HG02763 (cell line): ENCODE data around the gene TWIST2.

Experiments
- ATAC-seq: cut with Tn5 transposase; IDR thresholded peaks from one replicate; pipeline ENCODE4 v1.9.1; 2021; ENCODE audit warnings: mild to moderate bottlenecking, moderate library complexity; ENCODE audit not compliant: unreplicated experiment

Gene TWIST2

DNA sequence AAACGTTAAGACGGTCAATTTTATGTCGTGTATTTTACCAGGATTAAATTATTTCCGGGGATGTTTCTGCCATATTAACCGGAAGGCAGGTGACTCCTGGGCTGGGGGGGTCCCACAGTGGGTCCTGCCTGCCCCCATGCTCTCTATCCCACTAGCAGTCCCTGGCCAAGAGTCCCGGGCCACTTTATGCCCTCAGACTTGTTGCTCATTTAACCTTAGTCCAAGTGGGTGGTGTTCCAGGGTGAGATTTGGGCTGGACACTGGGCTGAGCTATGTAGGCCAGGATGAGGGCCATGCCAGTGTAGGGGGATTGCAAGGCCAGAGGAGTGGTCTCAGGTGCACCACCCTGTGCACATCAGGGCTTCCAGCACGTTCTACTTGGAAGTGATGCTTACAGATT lies 24.1 kb downstream of the TWIST2 start:
- ATAC-seq = no peak

DNA sequence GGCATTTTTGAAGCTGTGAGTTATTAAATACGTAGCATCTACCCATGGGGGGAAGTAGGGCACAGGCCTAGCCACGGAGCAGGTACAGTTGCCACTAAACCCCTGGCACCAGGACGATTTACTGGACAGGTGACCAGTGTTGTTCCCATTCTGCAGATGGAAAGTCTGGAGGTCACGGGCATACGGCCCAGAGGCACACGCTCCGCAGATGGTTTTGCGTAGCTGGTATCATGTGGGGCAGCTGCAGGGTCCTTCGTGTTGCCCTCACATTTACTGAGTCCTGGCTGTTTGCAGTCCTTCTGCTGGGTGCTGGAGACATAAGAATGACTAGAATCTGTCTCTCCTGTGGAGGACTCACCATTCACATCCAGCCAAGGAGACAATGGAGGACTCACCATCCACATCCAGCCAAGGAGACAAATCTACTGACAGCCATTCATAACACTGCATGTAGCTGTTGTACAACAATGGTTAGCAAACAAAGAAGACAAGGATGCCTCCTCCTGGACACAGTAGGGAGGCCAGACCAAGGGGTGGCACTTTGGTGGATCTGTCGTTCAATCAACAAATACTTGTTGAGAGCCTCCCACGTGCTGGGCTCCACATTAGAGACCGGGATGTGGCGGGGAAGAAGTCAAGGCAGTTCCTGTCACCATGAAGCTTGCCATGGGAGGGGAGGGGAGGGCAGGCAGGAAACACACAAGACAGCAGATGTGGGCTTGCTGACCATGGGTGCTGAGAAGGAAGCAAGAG lies 24.9 kb downstream of the TWIST2 start:
- ATAC-seq = no peak

DNA sequence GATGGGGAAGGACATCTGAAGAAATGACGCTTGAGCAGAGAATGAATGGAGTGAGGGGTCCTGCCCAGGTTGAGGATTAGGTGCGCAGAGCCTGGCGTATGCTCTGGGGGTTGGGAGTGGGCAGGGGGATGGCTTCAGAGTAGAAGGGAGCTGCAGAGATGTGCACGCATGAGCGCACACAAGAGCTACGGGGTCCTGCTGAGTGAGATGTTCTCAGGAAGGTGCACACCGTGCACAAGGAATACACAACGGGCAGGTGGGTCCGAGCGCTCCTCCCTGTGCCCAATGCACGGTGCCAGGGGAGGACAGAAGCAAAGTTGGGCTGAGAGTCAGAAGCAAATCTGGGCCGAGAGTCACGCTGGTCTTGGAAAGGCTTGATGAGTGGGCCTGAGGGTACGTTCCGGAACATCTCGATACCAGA lies 25.5 kb downstream of the TWIST2 start:
- no peak for ATAC-seq

DNA sequence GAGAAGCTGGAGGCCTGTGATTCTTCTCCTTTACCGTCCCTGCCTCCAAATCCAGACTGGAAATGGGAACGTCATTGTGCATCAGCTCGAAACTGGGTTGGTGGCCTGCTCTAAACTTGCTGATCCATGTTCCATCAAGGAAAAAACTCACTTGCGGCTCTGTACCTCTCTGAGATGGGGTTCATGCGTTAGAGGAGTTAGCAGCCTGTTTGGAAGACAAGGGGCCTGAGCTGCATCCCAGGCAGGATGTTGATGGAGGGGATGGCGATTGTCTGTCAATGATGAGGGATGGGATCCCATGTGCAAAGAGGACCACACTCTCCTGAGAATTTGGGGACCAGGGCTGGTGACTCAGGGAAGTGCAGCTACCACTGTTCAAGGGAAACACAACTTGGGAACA lies 26.0 kb downstream of the TWIST2 start:
- ATAC-seq = no peak

DNA sequence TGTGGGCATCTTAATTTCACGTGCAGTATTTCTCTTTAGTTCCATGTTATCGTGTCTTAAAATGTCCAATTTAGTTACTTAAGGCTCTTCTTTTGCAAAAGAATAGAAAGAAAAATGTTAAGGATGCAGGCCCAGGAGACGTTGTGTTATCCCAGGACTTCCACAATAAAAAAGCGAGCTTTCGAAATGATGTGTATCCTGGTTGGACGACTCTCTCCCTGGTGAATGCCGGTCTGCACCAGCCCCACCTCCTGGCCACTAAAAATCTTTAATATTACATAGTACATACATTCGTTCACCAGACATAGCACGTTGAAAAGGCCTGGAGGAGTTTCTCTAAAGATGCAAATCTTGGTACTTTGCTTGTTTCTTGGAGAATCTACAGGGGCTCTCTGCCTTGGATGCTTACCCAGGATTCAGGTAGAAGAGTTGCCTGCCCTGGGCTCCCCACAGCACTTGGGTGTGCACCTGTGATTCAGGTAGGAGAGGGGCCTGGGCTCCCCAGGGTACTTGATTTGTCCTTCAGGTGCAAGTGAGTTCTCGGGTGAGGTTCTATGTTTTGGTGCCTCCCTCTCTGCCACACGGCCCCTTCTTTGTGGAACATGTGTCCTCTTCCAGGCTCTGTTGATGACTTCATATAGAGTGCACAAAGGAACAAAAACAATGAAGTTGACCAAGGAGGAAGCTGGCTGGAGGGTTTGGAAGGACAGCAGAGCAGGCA lies 26.6 kb downstream of the TWIST2 start:
- ATAC-seq = no peak

DNA sequence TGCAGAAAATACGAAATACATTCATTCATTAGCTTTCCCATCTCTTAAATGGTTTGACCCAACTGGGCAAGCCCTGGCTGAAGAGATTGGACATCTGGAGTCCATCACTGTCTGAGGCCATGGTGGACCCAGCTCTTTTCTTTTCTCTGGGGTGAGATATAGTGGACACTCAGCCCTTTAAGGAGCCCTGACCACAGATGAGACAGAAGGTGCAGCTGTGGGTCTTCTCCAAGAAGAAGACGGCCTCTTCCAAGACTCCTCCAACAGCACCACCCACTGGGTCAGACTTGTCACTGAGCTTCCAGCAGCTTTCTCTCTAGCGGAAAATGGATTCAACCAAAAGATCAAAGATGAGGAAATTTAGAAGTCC lies 27.2 kb downstream of the TWIST2 start:
- no peak for ATAC-seq

DNA sequence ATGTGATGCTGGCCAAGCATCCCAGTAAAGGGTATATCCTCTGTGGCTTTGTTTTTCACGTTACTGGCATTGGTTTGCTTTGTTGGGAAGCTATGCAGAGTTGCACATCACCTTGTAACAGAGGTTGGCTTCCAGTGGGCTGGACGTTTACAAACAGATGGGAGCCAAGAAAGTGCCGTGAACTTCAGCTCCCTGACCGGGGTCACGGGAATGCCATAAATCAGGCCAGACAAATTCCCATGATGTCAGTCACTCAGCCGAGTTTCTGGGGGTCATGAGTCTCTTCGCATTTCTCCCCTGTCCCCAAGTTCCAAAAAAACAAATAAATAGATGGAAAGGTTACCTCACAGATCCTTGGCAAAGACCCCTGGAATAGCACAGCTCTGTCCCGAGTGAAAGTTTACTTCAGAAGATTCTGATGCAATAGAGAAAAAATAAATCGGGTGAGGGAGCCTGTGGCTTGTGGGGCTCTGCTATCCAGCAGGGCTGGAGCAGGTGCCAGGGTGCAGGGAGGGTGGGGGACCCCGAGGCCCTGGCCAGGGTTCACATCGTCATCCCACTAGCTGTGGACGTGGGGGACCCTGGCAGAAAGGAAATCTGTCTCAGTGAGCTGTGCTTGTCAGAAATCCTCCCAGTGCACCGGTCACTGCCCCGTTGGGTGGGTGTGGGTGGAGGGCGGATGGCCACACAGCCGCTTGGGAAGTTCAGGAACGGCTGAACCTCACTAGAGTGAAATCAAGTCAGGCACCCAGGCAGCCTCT lies 27.8 kb downstream of the TWIST2 start:
- ATAC-seq = no peak

DNA sequence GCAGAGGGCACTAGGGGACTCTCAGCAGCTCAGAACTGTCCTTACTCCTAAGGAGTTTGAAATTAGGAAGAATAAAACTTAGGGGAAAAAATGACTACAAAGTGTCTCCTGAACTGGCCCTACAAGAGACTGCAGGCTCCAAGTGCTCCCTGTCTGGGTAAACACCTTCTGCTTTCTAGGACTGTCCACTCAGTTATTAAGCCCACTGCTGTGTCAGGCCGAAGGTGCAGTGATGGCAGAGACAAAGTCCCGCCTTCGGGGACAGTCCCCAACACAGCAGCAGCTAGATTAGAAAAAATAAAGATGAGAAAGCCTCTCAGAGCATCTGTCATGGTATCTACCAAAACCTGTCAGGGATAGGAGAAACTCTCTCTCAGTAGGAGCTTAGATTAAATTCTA lies 28.3 kb downstream of the TWIST2 start:
- ATAC-seq = no peak

DNA sequence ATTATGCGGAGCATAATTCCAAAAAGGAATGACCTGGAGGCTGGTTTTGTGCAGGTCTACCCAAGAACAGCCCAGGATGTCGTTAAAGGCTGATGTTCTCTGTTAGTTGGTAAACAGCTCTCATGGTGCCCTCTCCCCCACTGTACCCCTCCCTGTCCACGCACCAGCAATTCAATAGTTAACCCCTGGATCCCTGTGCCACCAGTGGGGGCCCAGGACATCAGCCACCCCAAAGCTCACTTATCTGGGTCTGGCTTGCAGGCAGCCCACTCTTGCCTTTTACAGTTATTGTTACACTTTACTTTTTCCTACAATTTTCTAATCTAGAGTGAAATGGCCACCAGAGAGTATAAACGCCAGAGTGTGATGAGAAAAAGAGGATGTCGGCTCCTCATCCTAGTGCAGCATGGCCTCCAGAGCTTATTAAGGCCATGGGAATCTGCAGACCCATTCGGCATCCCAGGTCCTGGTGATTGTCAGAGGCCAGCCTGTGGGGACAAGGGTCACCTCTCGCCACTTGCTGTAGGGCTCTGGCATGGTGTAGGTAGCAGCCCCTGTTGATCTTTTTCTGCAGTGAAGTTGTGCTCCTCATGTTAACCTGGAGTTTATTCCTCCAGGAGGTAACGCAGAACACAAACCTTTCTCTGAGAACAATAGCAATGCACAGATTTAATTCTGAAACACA lies 30.3 kb downstream of the TWIST2 start:
- no peak for ATAC-seq

DNA sequence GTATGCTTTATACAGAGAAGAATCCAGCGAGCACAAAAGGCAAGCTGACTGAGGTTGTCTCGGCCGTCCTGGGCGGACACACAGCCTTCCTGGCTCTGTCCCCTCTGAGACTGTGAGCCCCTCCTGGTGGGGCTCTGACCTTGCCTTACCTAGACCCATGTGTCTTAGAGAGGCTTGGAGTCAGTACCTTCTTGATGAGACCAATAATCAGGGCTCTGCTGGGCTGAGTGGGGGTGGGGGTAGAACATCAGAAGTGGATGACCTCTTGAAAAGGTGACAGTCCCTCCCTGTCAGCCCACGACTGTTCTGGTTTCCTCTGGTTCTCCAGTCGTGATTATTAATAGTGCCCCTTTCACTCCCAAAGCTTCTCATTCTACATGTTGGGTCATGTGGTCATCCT lies 31.2 kb downstream of the TWIST2 start:
- no peak for ATAC-seq

DNA sequence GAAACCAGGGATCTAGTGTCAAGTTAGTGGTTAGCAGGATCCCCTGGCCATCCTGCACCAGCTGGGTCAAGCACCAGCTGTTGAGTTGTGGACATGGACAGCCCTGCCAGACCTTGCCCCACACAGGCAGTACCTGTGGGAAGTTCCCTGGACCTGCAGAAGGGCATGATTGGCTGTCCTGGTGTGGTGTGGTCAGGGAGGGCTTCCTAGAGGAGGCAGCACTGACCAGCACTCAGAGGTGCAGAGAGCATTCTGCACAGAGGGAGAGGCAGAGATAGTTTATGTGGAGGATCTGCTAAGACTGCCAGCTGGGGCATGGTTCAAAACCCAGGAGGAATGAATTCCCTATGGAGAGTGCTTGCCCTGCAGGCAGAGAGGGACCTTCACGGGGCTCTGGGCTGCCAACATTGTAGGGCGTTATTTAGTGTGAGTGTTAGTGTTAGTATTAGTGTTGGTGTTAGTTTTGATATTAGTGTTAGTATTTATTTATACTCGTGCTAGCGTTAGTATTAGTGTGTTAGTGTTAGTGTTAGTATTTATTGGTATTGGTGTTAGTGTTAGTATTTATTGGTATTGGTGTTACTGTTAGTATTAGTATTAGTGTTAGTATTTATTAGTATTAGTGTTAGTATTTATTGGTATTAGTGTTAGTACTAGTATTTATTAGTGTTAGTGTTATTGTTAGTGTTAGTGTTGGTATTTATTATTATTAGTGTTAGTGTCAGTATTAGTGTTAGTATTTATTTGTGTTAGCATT lies 31.9 kb downstream of the TWIST2 start:
- no peak for ATAC-seq

DNA sequence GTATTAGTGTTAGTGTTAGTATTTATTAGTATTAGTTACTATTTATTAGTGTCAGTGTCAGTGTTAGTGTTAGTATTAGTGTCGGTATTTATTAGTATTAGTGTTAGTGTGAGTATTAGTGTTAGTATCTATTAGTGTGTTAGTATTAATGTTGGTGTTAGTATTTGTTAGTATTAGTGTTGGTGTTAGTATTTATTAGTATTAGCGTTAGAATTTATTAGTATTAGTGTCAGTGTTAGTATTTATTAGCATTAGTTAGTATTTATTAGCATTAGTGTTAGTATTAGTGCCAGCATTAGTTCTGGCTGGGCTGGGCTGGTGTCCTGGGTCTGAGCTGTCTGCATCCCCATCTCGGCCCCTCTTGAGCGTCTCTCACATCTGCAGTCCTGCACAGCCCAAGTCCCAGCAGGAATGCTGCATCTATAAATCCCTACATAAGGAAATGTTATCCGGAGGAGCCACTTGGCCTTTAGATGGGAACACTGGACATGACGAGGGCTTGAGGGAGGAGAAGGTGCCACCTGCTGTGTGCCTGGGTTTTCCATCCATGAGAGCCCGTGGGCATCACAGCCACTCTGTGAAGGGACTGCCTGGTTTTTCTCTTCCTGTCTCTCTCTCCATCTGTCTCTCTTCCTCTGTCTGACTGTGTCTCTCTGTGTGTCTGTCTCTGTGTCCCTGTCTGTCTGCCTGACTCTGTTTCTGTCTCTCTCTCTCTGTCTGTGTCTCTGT lies 33.6 kb downstream of the TWIST2 start:
- ATAC-seq = no peak

DNA sequence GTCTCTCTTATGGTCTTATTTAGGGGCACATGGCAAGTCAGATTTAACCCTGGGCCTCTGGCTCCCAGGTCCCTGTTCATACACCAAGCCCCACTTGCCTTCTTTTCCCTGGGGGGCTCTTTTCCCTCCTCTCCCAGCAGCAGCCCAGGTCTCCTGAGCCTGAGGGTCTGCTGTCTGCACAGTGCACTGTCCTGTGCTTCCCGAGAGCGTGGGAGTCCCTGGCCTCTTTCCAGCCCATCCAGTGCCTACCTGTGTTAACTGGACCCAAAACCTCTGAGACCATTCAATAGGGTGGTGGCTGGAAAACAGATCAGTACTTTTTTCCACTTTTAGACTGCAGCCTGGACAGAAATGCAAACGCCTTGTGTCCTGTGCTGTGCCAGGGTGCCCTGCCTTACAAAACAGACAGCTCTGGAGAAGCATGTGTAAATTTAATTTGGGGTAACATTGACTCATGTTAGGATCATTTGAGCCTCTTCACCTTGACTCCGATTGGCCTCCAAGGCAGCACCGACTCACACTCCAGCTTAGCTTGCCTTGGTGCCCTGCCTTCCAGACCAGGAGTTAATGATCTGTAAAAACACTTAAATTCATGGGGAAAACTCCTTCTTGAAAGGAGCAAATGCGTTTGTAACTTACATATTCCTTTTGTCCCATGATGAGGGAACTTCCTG lies 34.3 kb downstream of the TWIST2 start:
- no peak for ATAC-seq

DNA sequence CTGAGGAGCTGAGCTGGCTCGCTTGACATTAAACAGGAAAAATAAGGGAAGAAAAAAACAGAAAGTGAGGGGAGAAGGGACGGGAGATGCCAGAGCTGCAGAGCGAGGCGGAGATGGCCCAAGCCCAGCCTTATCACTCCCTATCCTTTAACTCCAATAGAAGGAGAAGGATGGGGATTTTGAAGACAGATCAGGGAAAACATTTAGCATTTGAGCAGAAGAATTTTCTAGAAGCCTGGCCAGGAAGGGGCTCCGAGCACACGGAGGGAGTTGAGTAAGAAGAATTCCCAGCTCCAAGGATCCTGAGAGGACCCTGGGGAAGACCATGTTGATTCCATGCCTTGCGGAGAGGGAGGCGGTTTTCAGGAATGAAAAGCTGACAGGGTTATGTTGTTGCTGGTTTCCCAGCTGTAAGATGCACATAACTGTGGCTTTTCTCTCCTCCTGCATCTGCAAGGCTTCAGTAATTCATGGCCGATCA lies 35.6 kb downstream of the TWIST2 start:
- ATAC-seq = no peak

DNA sequence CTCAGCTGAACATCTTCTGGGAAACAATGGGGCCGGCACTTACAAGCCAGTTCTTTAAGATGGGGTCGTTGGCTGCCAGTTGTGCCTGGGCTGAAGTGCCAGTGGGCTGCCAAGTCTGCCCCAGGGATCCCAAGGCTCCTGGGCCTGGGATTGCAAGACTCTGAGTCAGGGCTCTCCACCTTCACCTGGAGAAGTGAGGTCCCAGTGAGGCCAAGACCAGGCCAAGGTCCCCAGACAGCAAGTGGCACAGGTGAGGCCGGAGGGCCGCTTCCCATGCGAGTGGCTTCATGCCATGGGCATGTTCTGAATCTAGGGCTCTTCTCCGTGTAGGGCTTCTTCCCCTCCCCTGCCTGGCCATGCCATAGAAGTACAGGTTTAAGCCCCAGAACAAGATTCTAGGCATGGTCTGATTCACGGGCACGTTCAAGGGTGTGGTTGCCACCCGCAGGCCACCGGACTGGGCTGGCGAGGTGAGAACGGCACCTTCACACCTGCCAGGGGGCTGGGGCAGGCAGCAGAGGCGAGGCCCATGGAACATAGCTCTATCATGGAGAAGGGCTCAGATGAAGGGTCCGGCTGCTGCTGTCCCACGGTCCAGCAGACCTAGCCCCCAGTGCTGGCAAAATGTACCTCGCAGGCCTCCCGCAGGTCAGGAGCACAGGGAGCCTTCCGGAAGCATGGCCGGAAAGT lies 36.4 kb downstream of the TWIST2 start:
- ATAC-seq = no peak

DNA sequence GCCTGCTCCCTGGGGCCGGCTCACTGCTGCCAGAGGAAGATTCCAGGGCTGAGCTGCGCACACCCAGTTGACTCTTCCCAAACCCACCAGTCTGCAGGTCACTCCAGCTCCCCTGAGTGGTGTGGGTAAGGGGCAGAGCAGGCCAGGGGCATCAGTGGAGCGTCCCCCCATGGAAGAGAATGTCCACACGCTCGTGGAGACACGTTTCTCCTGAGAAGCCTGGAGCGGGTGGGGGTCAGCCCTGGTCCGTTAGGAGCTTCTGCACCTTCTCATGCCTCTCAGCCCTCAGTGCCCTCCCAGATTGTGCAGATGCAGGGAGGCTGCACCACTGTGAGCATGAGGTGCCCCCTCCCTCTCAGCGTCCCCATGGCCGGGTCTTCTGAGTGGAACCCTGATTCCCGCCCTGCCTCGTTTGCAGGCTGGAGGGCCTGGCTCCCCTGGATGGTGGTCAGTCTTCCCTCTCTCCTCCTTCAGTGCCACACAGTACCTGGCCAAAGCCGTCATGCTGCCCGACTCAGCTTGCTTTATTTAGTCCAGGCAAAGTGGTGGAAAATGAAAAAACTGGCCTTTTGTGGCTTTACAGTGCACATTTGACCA lies 37.0 kb downstream of the TWIST2 start:
- ATAC-seq = no peak

DNA sequence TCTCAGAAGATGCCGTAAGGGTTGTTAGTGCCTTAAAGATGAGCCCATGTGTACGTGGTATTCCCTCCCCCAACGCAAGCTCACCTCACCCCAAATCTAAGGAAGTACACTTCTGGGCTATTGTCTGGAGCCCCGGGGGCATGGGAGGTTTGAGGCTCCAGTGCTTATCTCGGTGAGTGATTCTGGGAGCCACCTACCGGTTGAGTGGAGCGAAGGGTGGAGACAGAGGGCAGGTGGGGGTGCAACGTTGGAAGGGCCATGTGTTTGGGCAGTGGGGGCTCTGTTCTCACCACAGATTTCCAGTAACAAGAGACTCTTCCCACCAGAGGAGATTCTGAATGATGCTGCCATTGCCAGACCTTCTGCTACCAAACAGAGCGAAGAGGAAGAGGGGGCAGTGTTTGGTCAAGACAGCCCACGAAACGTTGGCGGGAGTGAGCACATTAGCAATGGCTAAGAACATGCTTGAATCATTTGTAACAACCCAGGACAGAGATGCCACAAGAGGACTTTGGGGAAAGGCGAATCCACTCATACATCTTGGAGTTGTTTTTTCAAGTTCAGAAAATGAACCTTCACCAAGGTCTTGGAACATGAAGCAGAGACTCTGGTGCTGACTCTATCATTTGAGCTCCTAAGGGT lies 38.7 kb downstream of the TWIST2 start:
- ATAC-seq = no peak

DNA sequence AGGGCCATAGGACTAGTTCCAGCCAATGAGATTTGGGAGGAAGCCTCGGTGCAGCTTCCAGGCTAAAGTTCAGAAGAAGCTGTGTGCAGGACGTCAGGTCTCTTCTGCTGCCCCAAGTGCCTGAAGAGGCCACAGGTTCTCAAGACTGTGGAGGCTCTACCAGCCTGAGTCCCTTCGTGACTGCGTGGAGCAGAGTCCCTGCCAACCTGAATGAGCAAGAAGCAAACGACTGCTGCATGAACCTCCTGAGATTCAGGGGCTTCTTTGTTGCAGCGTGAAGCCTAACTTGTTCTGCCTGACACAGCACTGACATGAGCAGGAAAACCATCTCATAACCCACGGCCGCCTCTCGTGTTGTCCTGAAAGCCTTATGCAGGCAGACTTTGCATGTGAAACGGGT lies 39.7 kb downstream of the TWIST2 start:
- ATAC-seq = no peak
